Tibial nerve (tissue), 4 donors: ENCODE data around the gene TYMP. TPM values are rescaled to one million over a fixed set of nuclear protein-coding genes. Genes with fewer than 3 reads are reported as not detected.

ENCODE experiments used
- DNase-seq, 2 donors: peaks; one replicate each; pipeline ENCODE4 v3.0.0-alpha.2; 2019; ENCODE audit warnings: low spot score in 2 of 2
- H3K27ac ChIP-seq, 4 donors: fragments of 200-600 bp; sonication (generic) in 3 of 4; one replicate each; pipeline ENCODE4 v1.5.1; 2017 to 2019; ENCODE audit warnings: mild to moderate bottlenecking in 1 of 4
- H3K27me3 ChIP-seq, 2 donors: fragments of 200-600 bp; sonication (generic) in 1 of 2; one replicate each; pipeline versions ENCODE4 v1.5.1 to v1.6.0; 2017 to 2019
- H3K36me3 ChIP-seq, 3 donors: fragments of 200-600 bp; sonication (generic); one replicate each; pipeline ENCODE4 v1.5.1; 2018 to 2019
- H3K4me1 ChIP-seq, 4 donors: fragments of 200-600 bp; sonication (generic) in 3 of 4; one replicate each; pipeline ENCODE4 v1.5.1; 2017 to 2019
- H3K4me3 ChIP-seq, 4 donors: fragments of 200-600 bp; sonication (generic) in 3 of 4; one replicate each; pipeline ENCODE4 v1.5.1; 2017 to 2019; ENCODE audit warnings: mild to moderate bottlenecking in 1 of 4, moderate library complexity in 1 of 4
- H3K9me3 ChIP-seq, 4 donors: fragments of 200-600 bp; sonication (generic) in 3 of 4; one replicate each; pipeline ENCODE4 v1.5.1; 2017 to 2019
- CTCF ChIP-seq, 5 experiments: fragments of 200-600 bp in 3 of 5; fragments of 450-650 bp in 2 of 5; sonication (generic) in 3 of 5; IDR thresholded peaks; one replicate each; pipeline ENCODE4 v1.5.1; 2016 to 2019; ENCODE audit warnings: antibody characterized with exemption in 5 of 5, mild to moderate bottlenecking in 3 of 5, moderate library complexity in 2 of 5
- EP300 ChIP-seq, 2 donors: sonication (generic); formaldehyde crosslinking; IDR thresholded peaks; one replicate each; pipeline ENCODE4 v1.6.1; 2017; ENCODE audit warnings: antibody characterized with exemption in 2 of 2, mild to moderate bottlenecking in 1 of 2
- POLR2A ChIP-seq, 2 donors: fragments of 450-650 bp; IDR thresholded peaks; one replicate each; pipeline ENCODE4 v1.6.1; 2017; ENCODE audit warnings: antibody characterized with exemption in 2 of 2, mild to moderate bottlenecking in 2 of 2, moderate library complexity in 2 of 2
- WGBS, 2 donors: methylation state at CpG; one replicate each; pipeline ENCODE4 v1.1.5; 2018; 5-methylcytosine and 5-hydroxymethylcytosine counted together
- total RNA-seq, 4 donors: library from RNA; depleted of rRNA; stranded (reverse); fragments of >200 nt; gene quantifications; one replicate each; pipeline ENCODE4 v1.1.0, GENCODE V29; 2016

TYMP gene
- total RNA-seq, result 100 to 1,000 TPM in 1 of 4 donors, 10 to 100 TPM in 3; 33.1 to 239 (median 60.3) TPM

DNA sequence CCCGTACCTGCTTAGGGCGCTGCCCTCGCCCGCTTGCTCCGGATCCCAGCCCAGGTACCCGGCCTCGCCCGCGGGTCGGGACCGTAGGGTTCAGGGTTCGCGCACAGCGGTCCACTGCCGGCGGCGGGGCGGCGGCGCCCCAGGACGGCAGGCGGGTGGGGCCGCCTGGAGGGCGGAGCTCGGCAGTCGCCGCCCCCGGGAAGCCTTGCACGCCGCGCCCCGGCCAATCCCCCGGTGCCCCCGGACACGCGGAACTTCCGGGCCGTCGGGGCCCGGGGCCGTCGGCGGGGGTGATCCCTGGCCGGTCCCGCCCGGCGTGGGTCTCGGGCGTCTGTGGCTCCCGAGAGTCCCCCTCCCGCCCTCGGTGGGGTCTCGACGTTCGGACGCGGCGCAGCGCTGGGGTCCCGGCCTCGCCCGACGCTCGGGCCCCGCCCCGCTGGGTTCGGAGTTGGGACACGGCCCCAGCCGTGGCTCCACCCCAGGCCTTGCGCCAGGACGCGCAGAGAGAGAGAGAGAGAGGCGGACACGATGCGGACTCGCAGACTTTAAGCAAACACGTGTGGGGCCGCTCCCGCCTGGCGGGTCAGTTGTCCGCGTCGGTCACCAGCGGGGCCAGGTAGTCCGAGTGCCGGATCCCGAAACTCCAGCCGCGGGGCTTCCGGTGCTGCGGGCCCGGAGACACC lies at the start of gene TYMP:
Gene TYMP (minus strand): TSS at position 116 of the 683 bp plus-strand sequence. CDS start 303 bp downstream, outside the sequence.
- no peaks in the 10 kb centered on the region for H3K9me3 ChIP-seq
- H3K4me1 ChIP-seq, result peaks cover 0 to 70% (median 33%) of the 10 kb centered on the region in 4 donors
- H3K27ac ChIP-seq, result peak within 1 kb of the TSS; percentile 56 to 96 (median 90)
- peak in 1 of 2 donors; percentile 79 for TF ChIP-seq EP300 (IDR thresholded peaks at IDR 0.05)
- peak; percentile 31 to 69 for TF ChIP-seq POLR2A (IDR thresholded peaks at IDR 0.05)
- peak in 1 of 5 experiments; percentile 9 for TF ChIP-seq CTCF (IDR thresholded peaks at IDR 0.05)
- peak; percentile 55 to 72 for DNase-seq
- 2 to 8% methylated on average over 5 to 57 of the region's 92 CpGs for WGBS, 2 donors
- peaks cover 3 to 55% of the 10 kb centered on the region in 2 donors for H3K27me3 ChIP-seq
- H3K36me3 ChIP-seq, result no peaks in the 10 kb centered on the region
- peak within 1 kb of the TSS; percentile 31 to 60 (median 52) for H3K4me3 ChIP-seq

DNA sequence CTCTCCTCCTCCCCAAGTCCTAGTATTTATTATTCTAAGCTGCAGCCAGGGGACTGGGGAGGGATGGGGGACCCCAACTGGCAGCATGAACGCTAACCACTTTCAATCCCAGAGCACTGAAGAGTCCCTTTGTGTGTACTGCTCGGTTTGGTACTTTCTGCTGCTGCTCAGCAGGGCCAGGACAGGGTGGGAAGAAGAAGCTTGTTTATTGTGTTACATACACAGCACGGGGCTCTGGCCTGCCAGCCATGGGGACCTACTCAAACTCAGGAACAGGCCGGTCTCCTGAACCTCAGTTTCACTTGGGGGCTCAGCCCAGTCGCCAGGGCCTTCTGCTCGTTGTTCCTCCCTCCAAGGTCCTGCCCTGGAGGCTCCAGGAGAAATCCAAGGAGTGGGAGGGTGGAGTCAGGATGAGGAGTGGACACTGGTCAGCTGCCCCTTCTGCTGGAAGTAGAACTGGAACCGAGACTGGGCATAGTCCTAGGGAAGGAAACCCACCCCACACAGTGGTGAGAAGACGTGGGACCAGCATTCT lies 49.0 kb upstream of the TYMP start:
- H3K27ac ChIP-seq, result peak overlapping the region; percentile 50 to 78 (median 54)

GRCh38 chr22:50577987-50578775 lies 48.4 kb upstream of the TYMP start, which contains the start of gene CPT1B:
Gene CPT1B, minus strand, starts transcription at chr22:50578427. Its CDS starts 512 bp downstream, at chr22:50577915.
- TF ChIP-seq POLR2A (IDR thresholded peaks at IDR 0.05), result no peak
- TF ChIP-seq EP300 (IDR thresholded peaks at IDR 0.05), result no peak
- TF ChIP-seq CTCF (IDR thresholded peaks at IDR 0.05), result no peak
- no peak for DNase-seq
- H3K36me3 ChIP-seq, result peaks cover 0 to 60% (median 0%) of the 10 kb centered on the region in 3 donors
- H3K4me3 ChIP-seq, result no peak within 1 kb of the TSS
- peaks cover 0 to 15% of the 10 kb centered on the region in 2 donors for H3K27me3 ChIP-seq
- H3K4me1 ChIP-seq, result peaks cover 0 to 34% (median 11%) of the 10 kb centered on the region in 4 donors
- H3K27ac ChIP-seq, result peak within 1 kb of the TSS; percentile 50 to 78 (median 54)
- 21 to 26% methylated on average over 24 to 43 of the region's 63 CpGs for WGBS, 2 donors
- no peaks in the 10 kb centered on the region for H3K9me3 ChIP-seq

More for the DNA sequence above, 49.0 kb upstream of the TYMP start:
- whole genome bisulfite sequencing, 2 donors, result 21 to 47% methylated on average over 6 to 8 of the region's 8 CpGs
- no peak for DNase-seq
- H3K27me3 ChIP-seq, result peaks cover 0 to 15% of the 10 kb centered on the region in 2 donors
- no peak for TF ChIP-seq CTCF (IDR thresholded peaks at IDR 0.05)
- peak in 1 of 2 donors; percentile 25 for TF ChIP-seq POLR2A (IDR thresholded peaks at IDR 0.05)
- peaks cover 0 to 41% (median 17%) of the 10 kb centered on the region in 4 donors for H3K4me1 ChIP-seq
- no peaks in the 10 kb centered on the region for H3K9me3 ChIP-seq
- no peak overlapping the region for H3K4me3 ChIP-seq
- peaks cover 0 to 53% (median 0%) of the 10 kb centered on the region in 3 donors for H3K36me3 ChIP-seq

- Histone ChIP-seq H3K27me3 (peaks cover 0 to 15% of the 10 kb centered on the region in 2 donors), H3K27ac (peak overlapping the region in 1 of 4 donors; percentile 78), H3K36me3 (peaks cover 0 to 65% (median 0%) of the 10 kb centered on the region in 3 donors), H3K4me1 (peaks cover 0 to 34% (median 11%) of the 10 kb centered on the region in 4 donors), H3K9me3 (no peaks in the 10 kb centered on the region), H3K4me3 (no peak overlapping the region)
- WGBS, 2 donors, result 60 to 78% methylated on average over 6 to 12 of the region's 23 CpGs
- no peak for DNase-seq
- TF ChIP-seq CTCF (IDR thresholded peaks at IDR 0.05) (no peak), EP300 (IDR thresholded peaks at IDR 0.05) (no peak), POLR2A (IDR thresholded peaks at IDR 0.05) (no peak)
Observed at GRCh38 chr22:50577697-50577986, 47.8 kb upstream of the TYMP start.
